ENCODE results near the gene RTF1.

RTF1 gene

GRCh38 chr15:41486286-41486685 is 69.4 kb downstream of the RTF1 start:
- H3K4me3 ChIP-seq (ENCODE audit: low read length): no peak overlapping the region
- no peaks in the 10 kb centered on the region for H3K79me2 ChIP-seq (ENCODE audit: control insufficient read depth, low read length)
- H3K27ac ChIP-seq (ENCODE audit: low read depth, low read length): no peak overlapping the region
- H3K4me2 ChIP-seq (ENCODE audit: low read length): no peak overlapping the region
- no peaks in the 10 kb centered on the region for H3K9me3 ChIP-seq (ENCODE audit: control insufficient read depth, insufficient read depth, low read length)
- no peak for TF ChIP-seq CTCF (IDR thresholded peaks at IDR 0.05; ENCODE audit: low read depth, low read length, poor library complexity, severe bottlenecking)
- H3K27me3 ChIP-seq (ENCODE audit: control insufficient read depth, low read length): peaks cover 6% of the 10 kb centered on the region
- no peaks in the 10 kb centered on the region for H3K9me2 ChIP-seq (replicated peaks; ENCODE audit: control insufficient read depth, low read length)
- H3F3A ChIP-seq (ENCODE audit: control insufficient read depth, insufficient read depth): no peaks in the 10 kb centered on the region
- no peaks in the 10 kb centered on the region for H3K4me1 ChIP-seq (ENCODE audit: control insufficient read depth, low read length)
- peaks cover 10% of the 10 kb centered on the region for H3K36me3 ChIP-seq (ENCODE audit: control insufficient read depth, low read length)
- H4K20me1 ChIP-seq (ENCODE audit: control insufficient read depth, insufficient read depth, low read depth, low read length): no peaks in the 10 kb centered on the region

- peaks cover 4% of the 10 kb centered on the region; the same call in 1 of the 2 replicates for H3K36me3 ChIP-seq (ENCODE audit: control insufficient read depth, low read length)
- no peaks in the 10 kb centered on the region for H3K79me2 ChIP-seq (ENCODE audit: control insufficient read depth, low read length)
- peaks cover 17% of the 10 kb centered on the region for H3K27me3 ChIP-seq (ENCODE audit: control insufficient read depth, low read length)
- no peak overlapping the region for H3K4me3 ChIP-seq (ENCODE audit: low read length)
- peaks cover under 1% of the 10 kb centered on the region for H3K4me1 ChIP-seq (ENCODE audit: control insufficient read depth, low read length)
- no peaks in the 10 kb centered on the region for H4K20me1 ChIP-seq (ENCODE audit: control insufficient read depth, insufficient read depth, low read depth, low read length)
- no peaks in the 10 kb centered on the region for H3K9me3 ChIP-seq (ENCODE audit: control insufficient read depth, insufficient read depth, low read length)
- H3K4me2 ChIP-seq (ENCODE audit: low read length): no peak overlapping the region
- H3F3A ChIP-seq (ENCODE audit: control insufficient read depth, insufficient read depth): no peaks in the 10 kb centered on the region
- TF ChIP-seq EZH2phosphoT487 (IDR thresholded peaks at IDR 0.05; ENCODE audit: borderline replicate concordance, low read length) (no peak), CTCF (IDR thresholded peaks at IDR 0.05; ENCODE audit: low read depth, low read length, poor library complexity, severe bottlenecking) (no peak)
- H3K9me2 ChIP-seq (replicated peaks; ENCODE audit: control insufficient read depth, low read length): no peaks in the 10 kb centered on the region
- H3K27ac ChIP-seq (ENCODE audit: low read depth, low read length): no peak overlapping the region
These were observed 70.5 kb downstream of the RTF1 start for GRCh38 chr15:41487381-41487780.

- H3K4me2 ChIP-seq (ENCODE audit: low read length): no peak overlapping the region
- H3F3A ChIP-seq (ENCODE audit: control insufficient read depth, insufficient read depth): no peaks in the 10 kb centered on the region
- H3K79me2 ChIP-seq (ENCODE audit: control insufficient read depth, low read length): no peaks in the 10 kb centered on the region
- peaks cover 21% of the 10 kb centered on the region for H3K27me3 ChIP-seq (ENCODE audit: control insufficient read depth, low read length)
- TF ChIP-seq EZH2phosphoT487 (IDR thresholded peaks at IDR 0.05; ENCODE audit: borderline replicate concordance, low read length) (no peak), CTCF (IDR thresholded peaks at IDR 0.05; ENCODE audit: low read depth, low read length, poor library complexity, severe bottlenecking) (no peak)
- no peaks in the 10 kb centered on the region for H3K9me3 ChIP-seq (ENCODE audit: control insufficient read depth, insufficient read depth, low read length)
- H3K36me3 ChIP-seq (ENCODE audit: control insufficient read depth, low read length): no peaks in the 10 kb centered on the region
- no peaks in the 10 kb centered on the region for H4K20me1 ChIP-seq (ENCODE audit: control insufficient read depth, insufficient read depth, low read depth, low read length)
- H3K27ac ChIP-seq (ENCODE audit: low read depth, low read length): no peak overlapping the region
- H3K4me1 ChIP-seq (ENCODE audit: control insufficient read depth, low read length): peaks cover 5% of the 10 kb centered on the region
- H3K9me2 ChIP-seq (replicated peaks; ENCODE audit: control insufficient read depth, low read length): no peaks in the 10 kb centered on the region
- H3K4me3 ChIP-seq (ENCODE audit: low read length): no peak overlapping the region
These were observed 70.9 kb downstream of the RTF1 start for GRCh38 chr15:41487802-41488201.

- H3K4me1 ChIP-seq (ENCODE audit: control insufficient read depth, low read length): peaks cover 20% of the 10 kb centered on the region
- H3K27ac ChIP-seq (ENCODE audit: low read depth, low read length): no peak overlapping the region
- H3K9me3 ChIP-seq (ENCODE audit: control insufficient read depth, insufficient read depth, low read length): no peaks in the 10 kb centered on the region
- H3K79me2 ChIP-seq (ENCODE audit: control insufficient read depth, low read length): no peaks in the 10 kb centered on the region
- no peaks in the 10 kb centered on the region for H3F3A ChIP-seq (ENCODE audit: control insufficient read depth, insufficient read depth)
- H3K9me2 ChIP-seq (replicated peaks; ENCODE audit: control insufficient read depth, low read length): no peaks in the 10 kb centered on the region
- no peak overlapping the region for H3K4me2 ChIP-seq (ENCODE audit: low read length)
- H3K4me3 ChIP-seq (ENCODE audit: low read length): no peak overlapping the region
- H3K36me3 ChIP-seq (ENCODE audit: control insufficient read depth, low read length): no peaks in the 10 kb centered on the region
- no peaks in the 10 kb centered on the region for H4K20me1 ChIP-seq (ENCODE audit: control insufficient read depth, insufficient read depth, low read depth, low read length)
- TF ChIP-seq CTCF (IDR thresholded peaks at IDR 0.05; ENCODE audit: low read depth, low read length, poor library complexity, severe bottlenecking): no peak
- TF ChIP-seq EZH2phosphoT487 (IDR thresholded peaks at IDR 0.05; ENCODE audit: borderline replicate concordance, low read length): no peak
- peaks cover 35% of the 10 kb centered on the region for H3K27me3 ChIP-seq (ENCODE audit: control insufficient read depth, low read length)
These were observed 72.7 kb downstream of the RTF1 start for GRCh38 chr15:41489641-41490040.

Data from DOHH2 (cell line).